Left lung (tissue), 10 donors: Measurements from ENCODE around the gene EML4. TPM values are rescaled to one million over a fixed set of nuclear protein-coding genes. Genes with fewer than 3 reads are reported as not detected.

Source experiments
- ATAC-seq: fragments of 200-7000 bp; cut with Tn5 transposase; one replicate; pipeline ENCODE4 v1.9.1; 2020; ENCODE audit warnings: moderate library complexity
- DNase-seq, 4 donors: peaks; one replicate each; pipeline ENCODE4 v3.0.0-alpha.2; 2013 to 2020
- H3K27ac ChIP-seq, 2 donors: fragments of 200-600 bp; sonication (generic) in 1 of 2; one replicate each; pipeline versions ENCODE4 v1.5.0 to v1.8.0; 2020 to 2021
- H3K27me3 ChIP-seq, 2 donors: fragments of 200-600 bp; sonication (generic) in 1 of 2; one replicate each; pipeline versions ENCODE4 v1.5.0 to v1.8.0; 2020 to 2021
- H3K36me3 ChIP-seq, 2 donors: fragments of 200-600 bp; sonication (generic) in 1 of 2; one replicate each; pipeline versions ENCODE4 v1.5.0 to v1.8.0; 2020 to 2021
- H3K4me1 ChIP-seq, 2 donors: fragments of 200-600 bp; one replicate each; pipeline ENCODE4 v1.8.0; 2021
- H3K4me3 ChIP-seq, 2 donors: fragments of 200-600 bp; sonication (generic) in 1 of 2; one replicate each; pipeline versions ENCODE4 v1.5.0 to v1.8.0; 2020 to 2021; ENCODE audit warnings: mild to moderate bottlenecking in 1 of 2
- H3K9me3 ChIP-seq, 2 donors: fragments of 200-600 bp; sonication (generic) in 1 of 2; one replicate each; pipeline versions ENCODE4 v1.5.0 to v1.8.0; 2020 to 2021
- intact Hi-C, 2 donors: fragments of 100-400 bp; cut with DNase I; formaldehyde crosslinking; loops; one replicate each; pipeline versions ENCODE4 v1.11.2 to v1.14.2; 2022
- polyA plus RNA-seq, 6 donors: library from polyadenylated mRNA; unstranded; fragments of 120-200 nt; gene quantifications; one replicate each; pipeline ENCODE4 v1.2.1, GENCODE V29; 2013; ENCODE audit not compliant: insufficient read length in 6 of 6
- total RNA-seq, 2 donors: library from RNA; stranded (reverse); fragmentation: NEBNext Ultra II Directional; extraction: Animal tissue kit (Norgen Biotek cat#: 25700); gene quantifications; one replicate each; pipeline ENCODE4 v1.2.1, GENCODE V29; 2021
- TF ChIP-seq, protein P1 (sequence below), 2 donors: fragments of 200-600 bp; sonication (generic) in 1 of 2; IDR thresholded peaks; one replicate each; pipeline versions ENCODE4 v1.5.0 to v1.8.0; 2021; ENCODE audit warnings: antibody characterized with exemption in 2 of 2
- donor health status: DM: no; HTN: yes; CAD: no.
- donor health status: DM: no; HTN: no; CAD: no.

The EML4 gene
- total and polyA plus RNA-seq, 8 donors: 77.5 to 110 (median 89.5) TPM

DNA sequence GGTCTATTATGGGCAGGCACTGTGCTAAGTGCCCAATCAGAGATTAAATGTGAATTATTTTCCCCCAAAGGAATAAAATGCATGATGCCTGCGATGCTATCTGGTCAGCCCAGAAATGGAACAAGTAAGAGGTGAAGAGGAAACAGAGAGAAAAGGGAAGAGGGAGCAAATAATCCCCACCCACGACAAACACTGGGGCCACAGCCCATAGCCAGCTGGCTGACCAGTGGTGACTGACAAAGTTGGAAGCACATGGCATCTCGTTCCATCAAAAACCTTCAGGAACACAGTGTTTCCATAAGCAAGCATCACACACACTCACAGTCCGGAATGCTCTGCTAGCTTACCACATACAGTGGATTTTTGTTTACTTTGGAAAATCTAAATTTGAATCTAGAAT is 213.0 kb downstream of the EML4 start:
- DNase-seq: no peak
- Histone ChIP-seq H3K36me3 (no peaks in the 10 kb centered on the region), H3K4me3 (no peak overlapping the region), H3K27me3 (no peaks in the 10 kb centered on the region), H3K4me1 (no peaks in the 10 kb centered on the region), H3K27ac (no peak overlapping the region), H3K9me3 (no peaks in the 10 kb centered on the region)
- TF ChIP-seq, protein P1, sequence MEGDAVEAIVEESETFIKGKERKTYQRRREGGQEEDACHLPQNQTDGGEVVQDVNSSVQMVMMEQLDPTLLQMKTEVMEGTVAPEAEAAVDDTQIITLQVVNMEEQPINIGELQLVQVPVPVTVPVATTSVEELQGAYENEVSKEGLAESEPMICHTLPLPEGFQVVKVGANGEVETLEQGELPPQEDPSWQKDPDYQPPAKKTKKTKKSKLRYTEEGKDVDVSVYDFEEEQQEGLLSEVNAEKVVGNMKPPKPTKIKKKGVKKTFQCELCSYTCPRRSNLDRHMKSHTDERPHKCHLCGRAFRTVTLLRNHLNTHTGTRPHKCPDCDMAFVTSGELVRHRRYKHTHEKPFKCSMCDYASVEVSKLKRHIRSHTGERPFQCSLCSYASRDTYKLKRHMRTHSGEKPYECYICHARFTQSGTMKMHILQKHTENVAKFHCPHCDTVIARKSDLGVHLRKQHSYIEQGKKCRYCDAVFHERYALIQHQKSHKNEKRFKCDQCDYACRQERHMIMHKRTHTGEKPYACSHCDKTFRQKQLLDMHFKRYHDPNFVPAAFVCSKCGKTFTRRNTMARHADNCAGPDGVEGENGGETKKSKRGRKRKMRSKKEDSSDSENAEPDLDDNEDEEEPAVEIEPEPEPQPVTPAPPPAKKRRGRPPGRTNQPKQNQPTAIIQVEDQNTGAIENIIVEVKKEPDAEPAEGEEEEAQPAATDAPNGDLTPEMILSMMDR (IDR thresholded peaks at IDR 0.05): no peak
- no peak for ATAC-seq
- intact Hi-C loops: no loop called here

Other genes with a start within 250 kb of the EML4 start
- 10 to 100 TPM; 63.1 to 68.2 TPM for gene PKDCC, start 121.3 kb upstream of the EML4 start, total RNA-seq
- 100 to 1,000 TPM; 101 to 224 (median 151) TPM for gene PKDCC, start 121.3 kb upstream of the EML4 start, polyA plus RNA-seq
- gene COX7A2L, start 191.9 kb downstream of the EML4 start, total RNA-seq: 10 to 100 TPM; 80.0 to 81.2 TPM
- 100 to 1,000 TPM; 164 to 193 (median 180) TPM for gene COX7A2L, start 191.9 kb downstream of the EML4 start, polyA plus RNA-seq